Jurkat, Clone E6-1 (cell line): Measurements from ENCODE around the gene SLC1A1.
"Not testable (repeated sequence)": the region's sequence is repeated elsewhere in the genome, so short reads cannot be mapped to it uniquely, and the experiment has no call there.

Experiments used
- DNase-seq: peaks from one replicate; pipeline ENCODE4 v3.0.0-alpha.2; 2011; ENCODE audit warnings: low read depth, low spot score
- H3K4me3 ChIP-seq: 2 replicates; pipeline ENCODE4 v1.5.1; 2011; ENCODE audit warnings: mild to moderate bottlenecking, low read length, control low read depth, moderate library complexity

The SLC1A1 gene

GRCh38 chr9:4502444-4502843 is 12.2 kb downstream of the SLC1A1 start:
- no peak for DNase-seq

GRCh38 chr9:4503103-4503502 is 12.8 kb downstream of the SLC1A1 start:
- H3K4me3 ChIP-seq, result no peak overlapping the region
- no peak for DNase-seq

More at GRCh38 chr9:4502444-4502843, 12.2 kb downstream of the SLC1A1 start:
- no peak overlapping the region for H3K4me3 ChIP-seq

GRCh38 chr9:4504250-4504649 is 14.0 kb downstream of the SLC1A1 start:
- no peak for DNase-seq
- H3K4me3 ChIP-seq, result no peak overlapping the region

GRCh38 chr9:4506490-4506889 is 16.2 kb downstream of the SLC1A1 start:
- DNase-seq, result no peak
- no peak overlapping the region for H3K4me3 ChIP-seq

GRCh38 chr9:4507306-4508130 is 17.2 kb downstream of the SLC1A1 start:
- DNase-seq, result no peak
- H3K4me3 ChIP-seq, result no peak overlapping the region

- H3K4me3 ChIP-seq, result no peak overlapping the region
- no peak for DNase-seq
Measured at GRCh38 chr9:4508246-4508906, 18.1 kb downstream of the SLC1A1 start.

- H3K4me3 ChIP-seq, result no peak overlapping the region
- no peak for DNase-seq
Measured at GRCh38 chr9:4508907-4509589, 18.8 kb downstream of the SLC1A1 start.

- no peak overlapping the region for H3K4me3 ChIP-seq
- no peak for DNase-seq
Measured at GRCh38 chr9:4509590-4509984, 19.3 kb downstream of the SLC1A1 start.

- DNase-seq, result no peak
- no peak overlapping the region for H3K4me3 ChIP-seq
Measured at GRCh38 chr9:4510546-4511322, 20.5 kb downstream of the SLC1A1 start.

- H3K4me3 ChIP-seq, result no peak overlapping the region
- DNase-seq, result no peak
Measured at GRCh38 chr9:4514252-4515128, 24.2 kb downstream of the SLC1A1 start.

GRCh38 chr9:4515958-4516375 is 25.7 kb downstream of the SLC1A1 start:
- no peak overlapping the region for H3K4me3 ChIP-seq
- no peak for DNase-seq

GRCh38 chr9:4517274-4517673 is 27.0 kb downstream of the SLC1A1 start:
- no peak for DNase-seq

GRCh38 chr9:4519604-4520003 is 29.3 kb downstream of the SLC1A1 start:
- H3K4me3 ChIP-seq, result no peak overlapping the region
- DNase-seq, result no peak

More at GRCh38 chr9:4517274-4517673, 27.0 kb downstream of the SLC1A1 start:
- no peak overlapping the region for H3K4me3 ChIP-seq

GRCh38 chr9:4520055-4520454 is 29.8 kb downstream of the SLC1A1 start:
- no peak for DNase-seq
- H3K4me3 ChIP-seq, result no peak overlapping the region

- DNase-seq, result no peak
- H3K4me3 ChIP-seq, result no peak overlapping the region
Measured at GRCh38 chr9:4530375-4530774, 40.1 kb downstream of the SLC1A1 start.

- H3K4me3 ChIP-seq, DNase-seq: not testable (repeated sequence)
Measured at GRCh38 chr9:4530831-4531230, 40.6 kb downstream of the SLC1A1 start.

- H3K4me3 ChIP-seq, DNase-seq: not testable (repeated sequence)
Measured at GRCh38 chr9:4531355-4531754, 41.1 kb downstream of the SLC1A1 start.

GRCh38 chr9:4533881-4534280 is 43.6 kb downstream of the SLC1A1 start:
- not testable (repeated sequence) for H3K4me3 ChIP-seq

More at GRCh38 chr9:4533881-4534280, 43.6 kb downstream of the SLC1A1 start:
- DNase-seq, result not testable (repeated sequence)
